Activated CD8-positive, alpha-beta memory T cell treated with anti-CD3 and anti-CD28 coated beads, Interleukin-2, amount 50 U/mL, for 48 hours (primary cell): ENCODE data around the gene MAML1.
"Not testable (repeated sequence)": the region's sequence is repeated elsewhere in the genome, so short reads cannot be mapped to it uniquely, and the experiment has no call there.

ENCODE experiments used
- DNase-seq: peaks from one replicate; pipeline ENCODE4 v3.0.0-alpha.2; 2020

Gene MAML1

GRCh38 chr5:179769796-179770195 is 37.2 kb downstream of the MAML1 start:
- DNase-seq: no peak

- DNase-seq: no peak
Observed at GRCh38 chr5:179771311-179771895, 38.8 kb downstream of the MAML1 start.

GRCh38 chr5:179772351-179772750 is 39.7 kb downstream of the MAML1 start:
- no peak for DNase-seq

GRCh38 chr5:179773686-179774040 is 41.0 kb downstream of the MAML1 start:
- no peak for DNase-seq

GRCh38 chr5:179774442-179774841 is 41.8 kb downstream of the MAML1 start:
- no peak for DNase-seq

GRCh38 chr5:179776411-179776938 is 43.9 kb downstream of the MAML1 start:
- DNase-seq: no peak

GRCh38 chr5:179777456-179777855 is 44.8 kb downstream of the MAML1 start:
- DNase-seq: no peak

- no peak for DNase-seq
Observed at GRCh38 chr5:179777909-179778308, 45.3 kb downstream of the MAML1 start.

- DNase-seq: no peak
Observed at GRCh38 chr5:179778591-179778990, 46.0 kb downstream of the MAML1 start.

GRCh38 chr5:179779826-179780225 is 47.2 kb downstream of the MAML1 start:
- DNase-seq: no peak

GRCh38 chr5:179780362-179780761 is 47.7 kb downstream of the MAML1 start:
- DNase-seq: no peak

GRCh38 chr5:179781846-179782245 is 49.2 kb downstream of the MAML1 start:
- no peak for DNase-seq

GRCh38 chr5:179783128-179783527 is 50.5 kb downstream of the MAML1 start:
- DNase-seq: no peak

- DNase-seq: no peak
Observed at GRCh38 chr5:179786861-179787260, 54.2 kb downstream of the MAML1 start.

- no peak for DNase-seq
Observed at GRCh38 chr5:179788193-179788854, 55.7 kb downstream of the MAML1 start.

GRCh38 chr5:179789278-179789677 is 56.7 kb downstream of the MAML1 start:
- not testable (repeated sequence) for DNase-seq

- DNase-seq: no peak
Observed at GRCh38 chr5:179791881-179792611, 59.4 kb downstream of the MAML1 start.

- no peak for DNase-seq
Observed at GRCh38 chr5:179792612-179793467, 60.2 kb downstream of the MAML1 start.

GRCh38 chr5:179793468-179794139 is 61.0 kb downstream of the MAML1 start, which contains the start of gene LTC4S:
LTC4S (plus strand) TSS chr5:179793986; CDS start chr5:179794081, 95 bp downstream.
- peak; percentile 66 for DNase-seq

GRCh38 chr5:179794171-179794570 is 61.5 kb downstream of the MAML1 start:
- no peak for DNase-seq

- DNase-seq: peak; percentile 56
Observed at GRCh38 chr5:179794575-179794974, 62.0 kb downstream of the MAML1 start.
